ENCODE measurements around the gene SAPCD2.

Gene SAPCD2

DNA sequence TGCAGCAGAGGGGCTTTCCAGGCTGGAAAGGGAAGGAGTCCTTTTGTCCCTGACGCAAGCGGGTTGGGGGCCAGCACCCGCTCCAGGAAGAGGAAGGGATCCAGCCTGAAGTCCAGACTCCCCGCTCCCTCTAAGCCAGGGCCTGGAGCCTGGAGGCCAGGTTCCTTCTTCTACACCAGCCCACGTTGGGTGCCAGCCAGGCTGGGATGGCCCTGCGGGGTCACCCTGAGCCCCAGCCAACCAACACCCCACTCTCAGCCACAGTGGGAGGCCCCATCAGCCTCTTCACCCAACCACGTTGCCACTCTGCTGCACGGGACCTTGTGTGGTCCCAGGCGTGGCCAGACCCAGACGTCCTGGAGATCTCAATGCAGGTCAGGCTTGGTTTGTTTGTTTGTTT is 37.5 kb downstream of the SAPCD2 start:
- H3K36me3 ChIP-seq (ENCODE audit: control insufficient read depth, low read length): no peaks in the 10 kb centered on the region
- no peak overlapping the region for H3K27ac ChIP-seq (ENCODE audit: low read depth, low read length)
- H3K4me2 ChIP-seq (ENCODE audit: low read length): peak overlapping the region; percentile 40; the same call in 1 of the 2 replicates
- 0 out of 2 replicates have a peak, but pooled peaks cover 3% of the 10 kb centered on the region for H4K20me1 ChIP-seq (ENCODE audit: control insufficient read depth, insufficient read depth, low read depth, low read length)
- TF ChIP-seq EZH2phosphoT487 (IDR thresholded peaks at IDR 0.05; ENCODE audit: borderline replicate concordance, low read length): no peak
- TF ChIP-seq, protein P1, sequence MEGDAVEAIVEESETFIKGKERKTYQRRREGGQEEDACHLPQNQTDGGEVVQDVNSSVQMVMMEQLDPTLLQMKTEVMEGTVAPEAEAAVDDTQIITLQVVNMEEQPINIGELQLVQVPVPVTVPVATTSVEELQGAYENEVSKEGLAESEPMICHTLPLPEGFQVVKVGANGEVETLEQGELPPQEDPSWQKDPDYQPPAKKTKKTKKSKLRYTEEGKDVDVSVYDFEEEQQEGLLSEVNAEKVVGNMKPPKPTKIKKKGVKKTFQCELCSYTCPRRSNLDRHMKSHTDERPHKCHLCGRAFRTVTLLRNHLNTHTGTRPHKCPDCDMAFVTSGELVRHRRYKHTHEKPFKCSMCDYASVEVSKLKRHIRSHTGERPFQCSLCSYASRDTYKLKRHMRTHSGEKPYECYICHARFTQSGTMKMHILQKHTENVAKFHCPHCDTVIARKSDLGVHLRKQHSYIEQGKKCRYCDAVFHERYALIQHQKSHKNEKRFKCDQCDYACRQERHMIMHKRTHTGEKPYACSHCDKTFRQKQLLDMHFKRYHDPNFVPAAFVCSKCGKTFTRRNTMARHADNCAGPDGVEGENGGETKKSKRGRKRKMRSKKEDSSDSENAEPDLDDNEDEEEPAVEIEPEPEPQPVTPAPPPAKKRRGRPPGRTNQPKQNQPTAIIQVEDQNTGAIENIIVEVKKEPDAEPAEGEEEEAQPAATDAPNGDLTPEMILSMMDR (IDR thresholded peaks at IDR 0.05; ENCODE audit: low read depth, low read length, poor library complexity, severe bottlenecking): no peak
- H3K4me3 ChIP-seq (ENCODE audit: low read length): no peak overlapping the region
- H3K9me3 ChIP-seq (ENCODE audit: control insufficient read depth, insufficient read depth, low read length): no peaks in the 10 kb centered on the region
- no peaks in the 10 kb centered on the region for H3F3A ChIP-seq (ENCODE audit: control insufficient read depth, insufficient read depth)
- no peaks in the 10 kb centered on the region for H3K9me2 ChIP-seq (replicated peaks; ENCODE audit: control insufficient read depth, low read length)
- peaks cover 56% of the 10 kb centered on the region for H3K27me3 ChIP-seq (ENCODE audit: control insufficient read depth, low read length)
- peaks cover 51% of the 10 kb centered on the region for H3K4me1 ChIP-seq (ENCODE audit: control insufficient read depth, low read length)
- no peaks in the 10 kb centered on the region for H3K79me2 ChIP-seq (ENCODE audit: control insufficient read depth, low read length)

DNA sequence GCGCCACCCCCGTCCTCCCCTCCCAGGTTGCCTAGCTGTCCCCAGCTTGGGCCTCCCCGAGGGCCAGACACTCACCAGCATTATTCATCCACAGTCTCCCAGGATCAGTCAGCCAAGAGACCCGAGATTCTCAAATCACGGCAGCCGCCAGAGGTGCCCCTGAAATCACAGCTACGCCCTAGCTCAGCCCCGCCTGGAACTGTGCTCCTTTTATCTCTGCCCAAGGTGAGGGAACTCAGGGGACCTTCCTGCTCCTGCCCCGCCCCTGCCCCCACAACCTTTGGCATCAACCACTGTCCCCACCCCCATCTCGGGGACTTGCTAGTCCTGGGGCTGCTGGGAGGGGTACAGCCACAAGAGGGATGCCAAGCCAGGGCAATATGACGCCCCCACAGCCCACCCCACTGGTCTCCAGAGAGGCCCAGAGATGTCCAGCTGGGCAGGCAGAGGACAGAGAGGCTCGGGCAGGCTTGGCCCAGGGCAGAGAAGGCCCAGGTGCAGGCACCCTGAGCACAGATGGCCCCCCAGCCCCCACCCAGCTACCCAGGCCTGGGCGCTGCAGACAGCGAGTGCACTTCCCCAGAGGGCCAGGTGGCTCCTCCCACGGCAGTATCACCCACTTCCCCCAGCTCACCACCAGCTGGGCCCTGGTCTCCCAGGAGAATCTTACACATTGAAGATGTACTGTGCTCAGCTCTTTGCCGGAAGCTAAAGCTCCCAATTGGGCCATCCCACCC is 38.3 kb downstream of the SAPCD2 start, which contains the start of gene FUT7:
FUT7 (minus strand) TSS at position 185 of the 737 bp plus-strand sequence; CDS start at position 88, 97 bp downstream.
- Histone ChIP-seq H3K4me2 (ENCODE audit: low read length) (peak within 1 kb of the TSS; percentile 40), H3K4me3 (ENCODE audit: low read length) (no peak within 1 kb of the TSS)

GRCh38 chr9:137030538-137031527 is 39.5 kb downstream of the SAPCD2 start:
- Histone ChIP-seq H3K79me2 (ENCODE audit: control insufficient read depth, low read length) (no peaks in the 10 kb centered on the region), H3K27me3 (ENCODE audit: control insufficient read depth, low read length) (peaks cover 68% of the 10 kb centered on the region), H4K20me1 (ENCODE audit: control insufficient read depth, insufficient read depth, low read depth, low read length) (0 out of 2 replicates have a peak, but pooled peaks cover 3% of the 10 kb centered on the region), H3K9me3 (ENCODE audit: control insufficient read depth, insufficient read depth, low read length) (no peaks in the 10 kb centered on the region), H3K4me1 (ENCODE audit: control insufficient read depth, low read length) (peaks cover 56% of the 10 kb centered on the region), H3K36me3 (ENCODE audit: control insufficient read depth, low read length) (no peaks in the 10 kb centered on the region), H3K27ac (ENCODE audit: low read depth, low read length) (no peak overlapping the region), H3K9me2 (replicated peaks; ENCODE audit: control insufficient read depth, low read length) (no peaks in the 10 kb centered on the region), H3F3A (ENCODE audit: control insufficient read depth, insufficient read depth) (no peaks in the 10 kb centered on the region), H3K4me3 (ENCODE audit: low read length) (no peak overlapping the region), H3K4me2 (ENCODE audit: low read length) (no peak overlapping the region)
- TF ChIP-seq, protein P1 (IDR thresholded peaks at IDR 0.05; ENCODE audit: low read depth, low read length, poor library complexity, severe bottlenecking): no peak
- peak; percentile 47; the same call in 1 of the 2 replicates for TF ChIP-seq EZH2phosphoT487 (IDR thresholded peaks at IDR 0.05; ENCODE audit: borderline replicate concordance, low read length)

More for the DNA sequence above, 38.3 kb downstream of the SAPCD2 start, which contains the start of gene FUT7:
- no peaks in the 10 kb centered on the region for H3F3A ChIP-seq (ENCODE audit: control insufficient read depth, insufficient read depth)
- H3K27ac ChIP-seq (ENCODE audit: low read depth, low read length): no peak within 1 kb of the TSS
- peaks cover 51% of the 10 kb centered on the region for H3K4me1 ChIP-seq (ENCODE audit: control insufficient read depth, low read length)
- H3K9me3 ChIP-seq (ENCODE audit: control insufficient read depth, insufficient read depth, low read length): no peaks in the 10 kb centered on the region
- H4K20me1 ChIP-seq (ENCODE audit: control insufficient read depth, insufficient read depth, low read depth, low read length): 0 out of 2 replicates have a peak, but pooled peaks cover 3% of the 10 kb centered on the region
- H3K36me3 ChIP-seq (ENCODE audit: control insufficient read depth, low read length): no peaks in the 10 kb centered on the region
- H3K27me3 ChIP-seq (ENCODE audit: control insufficient read depth, low read length): peaks cover 57% of the 10 kb centered on the region
- no peak for TF ChIP-seq EZH2phosphoT487 (IDR thresholded peaks at IDR 0.05; ENCODE audit: borderline replicate concordance, low read length)
- TF ChIP-seq, protein P1 (IDR thresholded peaks at IDR 0.05; ENCODE audit: low read depth, low read length, poor library complexity, severe bottlenecking): no peak
- no peaks in the 10 kb centered on the region for H3K79me2 ChIP-seq (ENCODE audit: control insufficient read depth, low read length)
- H3K9me2 ChIP-seq (replicated peaks; ENCODE audit: control insufficient read depth, low read length): no peaks in the 10 kb centered on the region
